ENCODE data around the gene CLPTM1L. TPM values are rescaled to one million over a fixed set of nuclear protein-coding genes. Genes with fewer than 3 reads are reported as not detected.
"Not testable (repeated sequence)": the region's sequence is repeated elsewhere in the genome, so short reads cannot be mapped to it uniquely, and the experiment has no call there.

The CLPTM1L gene
- total RNA-seq, 2 donors from 2014 or later, result 68.0 to 89.4 TPM

- 93 to 95% methylated on average over 9 to 12 of the region's 12 CpGs for WGBS, 2 experiments (ENCODE audit: insufficient coverage in 1 of 2, insufficient read length in 1 of 2)
- Histone ChIP-seq H3K27me3 (ENCODE audit: control insufficient read depth, insufficient read depth, low read length, poor library complexity, severe bottlenecking) (no peaks in the 10 kb centered on the region), H3K9me3 (ENCODE audit: control insufficient read depth, low read length) (no peaks in the 10 kb centered on the region), H3K9ac (ENCODE audit: extremely low read depth, low read length, poor library complexity, severe bottlenecking) (no peak overlapping the region), H3K4me3 (ENCODE audit: low read length) (no peak overlapping the region), H3K27ac (ENCODE audit: low read depth, low read length) (no peak overlapping the region), H3K4me1 (ENCODE audit: control insufficient read depth, insufficient read depth, low read length) (peaks cover 7% of the 10 kb centered on the region), H3K36me3 (ENCODE audit: control insufficient read depth, insufficient read depth, low read length) (peaks cover 46% of the 10 kb centered on the region)
- Mint-ChIP-seq H3K36me3 (ENCODE audit: low read depth) (peaks cover 44% of the 10 kb centered on the region), H3K4me3 (no peak overlapping the region), H3K4me1 (peaks cover 13% of the 10 kb centered on the region), H3K27ac (no peak overlapping the region), H3K9me3 (no peaks in the 10 kb centered on the region), H3K27me3 (ENCODE audit: insufficient read depth) (no peaks in the 10 kb centered on the region)
- TF ChIP-seq CTCF (conservative IDR thresholded peaks at IDR 0.05), result no peak
- no peak for DNase-seq
Measured at GRCh38 chr5:1342268-1342667, 2.6 kb downstream of the CLPTM1L start.

GRCh38 chr5:1341863-1342262 is 3.0 kb downstream of the CLPTM1L start:
- DNase-seq, result no peak
- no peak overlapping the region for H3K27ac Mint-ChIP-seq
- no peak overlapping the region for H3K4me3 ChIP-seq (ENCODE audit: low read length)
- peaks cover 48% of the 10 kb centered on the region for H3K36me3 ChIP-seq (ENCODE audit: control insufficient read depth, insufficient read depth, low read length)
- H3K4me3 Mint-ChIP-seq, result no peak overlapping the region
- no peak overlapping the region for H3K27ac ChIP-seq (ENCODE audit: low read depth, low read length)
- 90 to 92% methylated on average over 5 to 15 of the region's 15 CpGs for WGBS, 2 experiments (ENCODE audit: insufficient coverage in 1 of 2, insufficient read length in 1 of 2)
- H3K9me3 ChIP-seq (ENCODE audit: control insufficient read depth, low read length), result no peaks in the 10 kb centered on the region
- peaks cover 13% of the 10 kb centered on the region for H3K4me1 Mint-ChIP-seq
- H3K36me3 Mint-ChIP-seq (ENCODE audit: low read depth), result peaks cover 48% of the 10 kb centered on the region
- H3K9me3 Mint-ChIP-seq, result no peaks in the 10 kb centered on the region
- peaks cover 7% of the 10 kb centered on the region for H3K4me1 ChIP-seq (ENCODE audit: control insufficient read depth, insufficient read depth, low read length)
- TF ChIP-seq CTCF (conservative IDR thresholded peaks at IDR 0.05), result no peak
- H3K27me3 Mint-ChIP-seq (ENCODE audit: insufficient read depth), result no peaks in the 10 kb centered on the region
- H3K27me3 ChIP-seq (ENCODE audit: control insufficient read depth, insufficient read depth, low read length, poor library complexity, severe bottlenecking), result no peaks in the 10 kb centered on the region
- no peak overlapping the region for H3K9ac ChIP-seq (ENCODE audit: extremely low read depth, low read length, poor library complexity, severe bottlenecking)

- H3K36me3 Mint-ChIP-seq (ENCODE audit: low read depth), result peaks cover 66% of the 10 kb centered on the region
- WGBS, 2 experiments (ENCODE audit: insufficient coverage in 1 of 2, insufficient read length in 1 of 2), result 89 to 93% methylated on average over 11 to 13 of the region's 17 CpGs
- H3K27ac ChIP-seq (ENCODE audit: low read depth, low read length); H3K27me3 ChIP-seq (ENCODE audit: control insufficient read depth, insufficient read depth, low read length, poor library complexity, severe bottlenecking); H3K27me3 Mint-ChIP-seq (ENCODE audit: insufficient read depth); H3K9me3 ChIP-seq (ENCODE audit: control insufficient read depth, low read length); H3K4me3 ChIP-seq (ENCODE audit: low read length); H3K27ac Mint-ChIP-seq; H3K4me1 ChIP-seq (ENCODE audit: control insufficient read depth, insufficient read depth, low read length); H3K9ac ChIP-seq (ENCODE audit: extremely low read depth, low read length, poor library complexity, severe bottlenecking); H3K4me3 Mint-ChIP-seq; H3K4me1 Mint-ChIP-seq; H3K9me3 Mint-ChIP-seq; DNase-seq: not testable (repeated sequence)
- H3K36me3 ChIP-seq (ENCODE audit: control insufficient read depth, insufficient read depth, low read length), result peaks cover 55% of the 10 kb centered on the region
Measured at GRCh38 chr5:1339818-1340210, 5.1 kb downstream of the CLPTM1L start.

- peaks cover 71% of the 10 kb centered on the region for H3K36me3 Mint-ChIP-seq (ENCODE audit: low read depth)
Measured at GRCh38 chr5:1339139-1339817, 5.6 kb downstream of the CLPTM1L start.

More at GRCh38 chr5:1339139-1339817, 5.6 kb downstream of the CLPTM1L start:
- 90 to 94% methylated on average over 11 to 29 of the region's 34 CpGs for WGBS, 2 experiments (ENCODE audit: insufficient coverage in 1 of 2, insufficient read length in 1 of 2)
- H3K4me1 ChIP-seq (ENCODE audit: control insufficient read depth, insufficient read depth, low read length); H3K4me3 Mint-ChIP-seq; H3K4me1 Mint-ChIP-seq; H3K27me3 ChIP-seq (ENCODE audit: control insufficient read depth, insufficient read depth, low read length, poor library complexity, severe bottlenecking); H3K27ac ChIP-seq (ENCODE audit: low read depth, low read length); H3K4me3 ChIP-seq (ENCODE audit: low read length); H3K9me3 Mint-ChIP-seq; H3K27me3 Mint-ChIP-seq (ENCODE audit: insufficient read depth); DNase-seq; H3K27ac Mint-ChIP-seq; H3K9me3 ChIP-seq (ENCODE audit: control insufficient read depth, low read length); H3K9ac ChIP-seq (ENCODE audit: extremely low read depth, low read length, poor library complexity, severe bottlenecking): not testable (repeated sequence)
- peaks cover 60% of the 10 kb centered on the region for H3K36me3 ChIP-seq (ENCODE audit: control insufficient read depth, insufficient read depth, low read length)

Measured in endodermal cell (in vitro differentiated cells).